Measurements from ENCODE around the gene TNC.

Gene TNC

DNA sequence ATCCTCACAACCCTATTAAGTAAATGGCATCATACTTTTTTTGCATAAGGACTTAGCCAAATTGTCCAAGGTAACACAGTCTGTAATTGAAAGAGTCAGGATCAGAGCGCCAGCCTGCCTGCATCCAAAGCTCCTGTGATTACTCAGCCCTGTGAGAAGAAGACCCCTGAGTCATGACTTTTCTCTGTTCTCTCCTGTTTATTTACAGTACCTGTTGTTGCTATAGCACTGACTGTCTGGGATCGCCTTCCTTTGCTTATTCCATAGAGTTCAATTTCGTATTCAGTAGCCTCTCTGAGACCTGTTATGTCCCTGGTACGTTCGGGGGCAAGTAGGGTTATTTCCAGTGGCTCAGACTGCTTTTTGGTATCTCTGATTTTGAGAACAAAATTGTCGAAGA is 71.8 kb downstream of the TNC start:
- DNase-seq (ENCODE audit: low read depth), result no peak

DNA sequence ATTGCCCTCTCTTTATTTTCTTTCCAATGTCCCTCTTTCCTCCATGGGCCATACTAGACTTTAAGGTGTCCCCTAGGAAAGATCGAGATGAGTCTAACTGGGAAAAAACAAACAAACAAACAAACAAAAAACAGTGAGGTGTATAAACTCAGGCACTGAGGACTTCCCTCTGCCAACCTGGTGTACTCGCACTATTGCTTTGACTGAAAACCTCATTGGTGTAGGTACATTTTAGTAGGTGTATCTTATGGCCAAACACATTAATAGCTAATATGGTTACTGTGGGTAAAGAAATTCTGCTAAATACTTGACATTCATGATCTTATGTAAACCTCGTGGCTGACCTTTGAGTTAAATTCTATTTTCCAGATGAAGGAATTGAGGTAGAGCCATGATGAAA is 74.3 kb downstream of the TNC start:
- no peak for DNase-seq (ENCODE audit: low read depth)

DNA sequence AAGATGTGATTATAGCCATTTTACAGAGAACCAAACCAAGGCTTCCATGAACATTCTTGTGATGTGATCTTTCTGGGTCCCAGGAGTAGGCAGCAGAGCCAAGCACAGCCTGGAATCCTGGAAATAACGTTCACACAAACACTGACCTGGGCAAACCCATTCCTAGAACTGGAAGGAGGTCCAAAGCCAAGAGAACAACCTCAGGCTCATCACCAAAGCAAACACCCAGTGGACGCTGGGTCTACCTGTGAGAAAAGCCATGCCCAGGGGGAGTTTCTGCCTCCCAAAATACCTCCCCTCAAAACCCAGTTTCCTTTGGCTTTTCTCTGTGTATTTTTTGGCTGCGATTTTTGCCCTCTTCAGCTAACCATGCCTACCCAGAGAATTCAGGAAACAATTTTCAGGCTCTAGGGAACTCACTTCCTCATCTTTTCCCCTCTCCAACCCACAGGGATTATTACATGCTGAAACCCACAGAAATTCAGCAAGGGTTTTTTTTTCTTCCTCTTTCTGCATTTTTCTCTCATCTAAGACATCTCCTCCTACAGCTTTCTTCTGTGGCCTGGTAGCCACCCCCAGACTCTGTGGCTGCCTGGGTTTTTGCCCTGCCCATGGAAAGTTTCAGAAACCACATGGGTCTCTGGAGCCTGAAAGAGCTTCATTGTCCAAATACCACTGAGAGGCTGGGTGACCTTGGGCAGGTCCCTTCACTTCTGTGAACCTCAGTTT is 75.0 kb downstream of the TNC start:
- DNase-seq (ENCODE audit: low read depth), result peak; percentile 72

DNA sequence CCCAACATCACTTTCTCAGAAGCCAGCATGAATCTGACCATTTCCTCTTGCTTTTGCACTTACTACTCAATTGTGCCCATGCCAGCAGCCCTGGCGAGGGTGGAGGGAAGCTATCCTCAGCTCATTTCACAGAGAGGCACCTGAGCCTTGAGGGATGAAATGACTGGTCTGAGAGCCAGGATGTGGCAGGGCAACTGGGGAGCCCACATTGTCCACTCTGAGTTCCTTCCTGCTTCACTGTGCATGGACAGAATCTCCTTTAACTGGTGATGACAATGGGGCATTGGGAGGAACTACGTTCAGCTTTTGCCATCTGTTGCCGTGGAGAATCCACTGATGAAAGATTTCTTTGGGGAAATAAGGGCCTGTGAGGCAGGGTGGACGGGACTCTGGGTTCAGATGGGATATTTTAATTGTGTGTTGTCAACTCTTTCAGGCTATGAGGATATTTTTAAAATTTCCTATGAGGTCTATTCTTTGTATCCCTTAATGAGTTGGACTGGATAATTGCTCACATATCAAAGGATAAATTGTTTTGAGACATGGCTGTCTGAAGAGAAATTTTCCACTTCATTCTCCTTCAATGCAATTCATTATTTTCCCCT is 78.3 kb downstream of the TNC start:
- no peak for DNase-seq (ENCODE audit: low read depth)

DNA sequence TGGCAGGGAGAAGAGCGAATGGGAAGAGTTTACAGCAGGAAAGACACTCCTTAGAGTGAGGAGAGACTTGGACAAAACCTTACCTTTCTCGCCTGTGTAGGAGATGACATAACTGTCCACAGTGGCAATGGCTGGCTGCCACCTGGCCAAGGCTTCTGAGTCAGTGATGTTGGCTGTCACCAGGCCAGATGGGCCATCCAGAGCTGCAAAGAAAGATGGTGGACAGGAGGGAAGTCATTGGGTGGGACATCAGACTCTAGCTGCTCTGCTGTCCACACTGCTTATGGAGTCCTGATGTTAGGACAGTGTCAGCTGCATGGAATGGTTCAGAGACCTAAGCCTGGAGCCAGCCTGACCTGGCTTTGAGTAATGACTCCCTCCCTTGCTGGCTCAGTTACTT is 79.8 kb downstream of the TNC start:
- no peak for DNase-seq (ENCODE audit: low read depth)

DNA sequence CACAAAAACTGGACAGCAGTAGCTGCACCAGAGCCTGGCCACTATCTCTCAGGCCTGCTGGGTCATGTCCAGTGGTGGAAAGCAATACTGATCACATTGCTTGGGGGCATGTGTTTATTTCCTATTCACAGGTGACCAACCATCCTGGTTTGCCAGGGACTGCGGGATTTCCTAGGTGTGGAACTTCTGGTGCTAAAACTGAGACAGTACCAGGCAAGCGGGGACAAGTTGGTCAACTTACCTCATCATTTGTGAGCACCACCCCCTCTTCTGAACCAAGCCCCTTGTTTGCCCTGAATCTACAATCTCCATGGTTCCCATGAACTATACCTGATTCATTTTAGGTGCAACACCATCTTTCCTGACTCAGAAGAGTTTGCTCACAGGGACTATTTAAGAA is 81.3 kb downstream of the TNC start:
- no peak for DNase-seq (ENCODE audit: low read depth)

DNA sequence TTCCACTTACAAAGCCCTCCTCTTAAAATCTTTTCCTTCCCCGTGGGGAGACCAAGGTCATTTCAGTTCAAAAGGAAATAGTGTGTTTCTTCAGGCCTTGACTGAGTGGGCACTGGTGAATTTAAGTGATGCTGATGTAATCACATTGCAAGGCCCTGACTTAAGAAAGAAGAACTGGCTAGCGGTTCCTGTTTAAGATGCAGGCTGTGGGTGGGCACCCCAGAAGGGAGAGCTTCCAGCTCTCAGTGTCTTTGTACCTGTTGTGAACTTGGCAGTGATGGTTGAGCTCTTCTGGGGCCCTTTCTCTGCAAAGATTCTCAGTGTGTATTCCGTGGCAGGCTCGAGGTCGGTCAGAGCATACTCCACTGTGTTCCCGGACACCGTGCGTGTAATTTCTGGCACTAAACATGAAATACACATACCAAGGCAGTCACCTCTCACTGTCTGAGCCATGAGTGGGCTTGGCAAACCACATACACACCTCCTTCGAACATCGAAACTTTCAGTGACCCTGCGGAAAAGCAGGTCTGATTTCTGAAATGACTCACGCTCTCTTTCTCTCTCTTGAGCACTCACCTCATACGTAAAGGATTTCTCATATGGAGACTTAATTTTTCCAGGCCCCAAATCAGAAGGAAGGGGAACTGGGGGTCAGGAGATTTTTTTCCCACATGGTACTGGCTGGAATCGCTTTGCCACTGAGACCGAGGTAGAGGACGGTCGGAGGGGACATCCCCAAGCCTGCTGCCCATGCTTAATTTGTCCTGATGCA is 81.9 kb downstream of the TNC start:
- DNase-seq (ENCODE audit: low read depth), result peak; percentile 91

DNA sequence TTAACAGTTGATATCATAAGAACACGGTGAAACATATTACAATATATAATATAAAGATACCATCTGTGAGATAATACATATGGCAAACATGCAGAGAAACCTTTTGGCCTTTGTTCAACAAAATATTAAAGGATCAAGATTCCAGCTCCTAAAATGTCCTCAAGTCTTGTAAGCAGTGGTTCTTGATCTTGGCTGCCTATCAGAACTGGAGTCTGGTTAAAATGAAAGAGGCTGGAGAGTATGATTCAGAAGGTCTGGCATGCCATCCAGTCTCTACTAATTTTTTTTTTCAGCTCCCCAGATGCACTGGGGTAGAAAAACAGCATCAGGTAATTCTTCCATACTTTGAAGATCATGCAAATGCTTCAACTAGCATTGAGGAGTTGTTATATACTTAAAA is 83.2 kb downstream of the TNC start:
- peak; percentile 91 for DNase-seq (ENCODE audit: low read depth)

DNA sequence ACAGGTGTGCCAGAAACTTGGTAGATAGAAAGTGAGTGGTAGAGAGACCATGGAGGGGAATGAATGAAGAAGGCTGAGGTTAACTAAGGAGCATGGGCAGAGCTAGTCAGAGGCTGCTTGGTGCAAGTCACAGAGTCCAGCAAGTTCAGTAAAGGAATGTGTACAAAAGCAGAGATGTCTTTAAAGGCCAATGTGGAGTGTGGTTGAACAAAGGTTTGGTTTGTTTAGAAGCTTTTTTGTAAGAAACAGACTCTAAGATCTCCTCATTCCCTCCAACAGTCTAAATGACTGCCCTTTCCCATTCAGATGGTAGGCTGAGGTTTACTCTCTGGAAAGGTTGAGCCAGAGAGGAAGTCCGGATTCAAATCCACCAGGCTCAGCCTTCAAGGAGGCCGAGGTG is 84.2 kb downstream of the TNC start:
- no peak for DNase-seq (ENCODE audit: low read depth)

DNA sequence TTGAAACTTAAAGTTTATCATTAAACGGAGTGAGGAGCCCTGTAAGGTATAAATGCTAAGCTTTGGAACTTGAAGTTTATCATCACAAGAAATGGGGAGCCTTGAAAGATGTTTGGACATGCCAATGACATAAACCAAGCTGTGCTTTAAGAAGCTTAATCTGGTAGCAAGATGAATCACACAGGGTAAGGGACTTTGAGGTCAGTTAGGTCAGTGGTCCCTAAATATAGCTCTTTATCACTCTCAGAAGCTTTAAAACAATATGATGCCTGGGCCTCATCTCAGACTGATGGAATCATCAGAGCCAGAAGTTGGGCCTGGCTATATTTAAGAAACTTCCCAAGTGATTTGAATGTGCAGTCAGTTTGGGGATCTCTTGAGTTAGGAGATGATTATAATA is 85.7 kb downstream of the TNC start:
- no peak for DNase-seq (ENCODE audit: low read depth)

DNA sequence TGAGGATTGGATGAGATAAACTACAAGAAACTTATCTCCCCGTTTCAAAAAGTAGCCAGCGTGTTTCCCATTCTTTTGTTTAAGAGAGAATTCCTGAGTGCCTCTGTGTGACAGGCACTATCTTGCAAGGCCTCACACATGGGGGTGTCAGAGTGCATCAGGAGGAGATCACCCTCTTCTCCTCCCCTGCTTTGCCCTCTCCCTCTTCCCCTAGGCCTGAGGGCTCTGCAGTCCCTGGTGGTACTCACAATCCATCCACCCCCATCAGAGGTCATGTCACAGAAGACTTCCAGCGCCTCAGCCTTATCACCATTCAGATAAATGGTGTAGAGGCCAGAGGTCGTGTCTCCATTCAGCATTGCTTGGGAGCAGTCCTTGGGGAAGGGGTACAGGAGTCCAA is 88.0 kb downstream of the TNC start:
- no peak for DNase-seq (ENCODE audit: low read depth)

DNA sequence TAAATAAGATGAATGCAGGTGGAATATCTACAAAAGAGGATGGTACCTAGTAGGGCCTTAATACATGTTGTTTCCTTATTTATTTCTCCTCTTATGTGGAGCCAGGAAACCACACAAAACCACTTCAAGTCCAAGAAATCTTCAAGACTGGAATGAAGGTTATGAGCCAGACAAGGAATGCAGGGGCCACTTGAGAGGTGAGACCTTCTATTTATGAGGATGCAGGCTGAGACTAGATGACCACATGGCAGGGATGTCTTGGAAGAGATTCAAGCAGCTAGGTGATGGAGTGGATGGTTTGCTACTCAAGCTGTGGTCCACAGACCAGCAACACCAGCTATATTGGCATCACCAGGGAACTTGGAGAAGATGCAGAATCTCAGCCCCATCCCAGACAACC is 92.2 kb downstream of the TNC start:
- no peak for DNase-seq (ENCODE audit: low read depth)

DNA sequence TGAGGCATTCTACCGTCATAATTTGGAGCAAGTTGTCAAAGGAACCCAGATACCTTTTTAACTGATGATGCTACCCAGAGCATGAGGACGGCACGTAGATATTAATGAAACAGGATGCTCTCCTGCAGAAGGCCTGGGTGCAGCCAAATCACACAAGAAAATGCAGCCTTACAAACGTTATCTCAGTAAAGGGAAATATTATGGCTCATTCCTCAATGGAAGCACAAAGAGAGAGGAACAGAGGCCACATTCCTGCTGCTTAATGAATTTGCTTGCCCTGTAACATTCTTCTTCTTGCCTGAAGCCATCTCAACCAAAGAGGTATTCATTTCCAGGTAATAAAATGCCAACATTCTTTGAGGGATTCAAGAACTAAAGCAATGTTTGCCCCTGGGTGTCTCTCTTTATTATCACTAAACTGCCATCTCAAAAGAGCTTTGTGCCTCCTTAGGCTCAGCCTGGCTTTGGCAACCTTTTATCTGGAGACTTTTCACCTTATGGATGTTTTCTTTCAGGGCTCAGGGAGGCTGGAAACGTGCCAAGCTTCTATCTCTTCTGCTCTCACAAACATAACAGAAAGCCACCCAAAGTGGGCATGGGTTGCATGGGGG is 92.9 kb downstream of the TNC start:
- no peak for DNase-seq (ENCODE audit: low read depth)

DNA sequence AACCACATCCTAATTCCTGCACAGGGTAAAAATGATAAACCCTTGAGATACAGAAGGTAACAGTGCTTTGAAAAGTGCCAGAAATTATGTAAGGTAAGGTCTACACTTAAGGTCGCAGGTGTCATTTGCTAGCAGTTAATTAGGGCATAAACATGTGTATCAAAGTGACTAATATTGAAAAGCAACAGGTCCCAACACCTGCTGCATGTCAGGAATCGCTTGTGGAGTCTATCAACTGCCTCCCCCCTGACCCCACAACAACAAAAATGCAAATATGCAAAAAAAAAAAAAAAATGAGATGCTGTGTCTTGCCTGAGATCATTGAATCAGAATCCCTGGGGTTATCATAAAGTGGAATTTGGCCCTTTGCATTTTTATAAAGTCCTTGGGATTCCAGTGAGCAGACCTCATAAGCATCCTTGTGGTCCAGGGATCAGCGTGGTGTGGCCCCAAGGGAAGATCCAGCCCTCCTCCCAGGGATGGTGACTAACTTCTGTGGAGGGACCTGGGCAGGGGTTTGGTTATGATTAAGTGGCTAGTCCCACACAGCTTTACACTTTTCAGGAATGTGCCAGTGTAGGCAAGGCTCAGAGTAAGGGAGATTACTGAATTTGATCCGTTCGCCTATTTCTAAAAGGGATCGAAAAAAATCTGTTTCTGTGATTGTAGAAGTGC is 95.1 kb downstream of the TNC start:
- peak; percentile 92 for DNase-seq (ENCODE audit: low read depth)

DNA sequence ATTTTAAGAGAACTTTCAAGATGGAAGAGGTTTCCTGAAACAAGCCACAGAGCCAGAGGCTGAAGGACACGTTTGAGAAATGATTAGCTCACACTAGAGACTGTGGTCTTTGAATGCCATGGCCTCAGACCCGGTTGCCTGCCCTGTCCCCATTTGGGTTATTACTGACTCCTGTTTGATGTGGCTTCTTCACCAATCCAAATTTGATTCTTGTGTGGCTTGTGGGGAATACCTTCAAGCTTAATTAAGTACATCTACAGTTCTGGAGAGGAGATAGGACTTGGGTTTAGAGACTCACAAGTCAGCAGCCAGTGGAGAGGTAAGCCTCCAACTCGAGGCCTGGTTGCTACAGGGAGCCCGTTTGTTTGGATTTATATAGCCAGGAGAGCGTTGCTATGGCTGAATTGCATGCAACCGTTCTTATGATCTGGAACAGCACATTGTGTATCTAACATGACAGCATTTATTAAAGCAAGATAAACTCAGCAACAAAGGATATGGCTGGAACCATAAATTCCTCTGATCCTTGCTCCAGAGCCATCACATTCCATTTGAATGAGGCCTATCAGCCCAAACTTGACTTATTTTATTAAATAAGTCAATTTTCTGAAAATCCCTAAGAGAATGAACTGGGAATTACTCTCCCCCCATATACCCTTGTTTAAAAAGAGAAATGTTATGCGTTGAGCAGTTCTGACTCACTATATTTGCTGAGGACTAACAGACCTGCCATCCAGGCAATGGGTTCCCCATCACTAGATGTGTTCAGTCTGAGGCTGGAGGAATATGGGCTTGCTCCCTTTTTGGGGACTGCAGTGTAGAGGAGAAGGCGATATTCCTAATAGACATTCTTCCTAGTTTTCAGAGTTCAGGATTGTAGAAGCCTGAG is 99.2 kb downstream of the TNC start:
- DNase-seq (ENCODE audit: low read depth), result peak; percentile 94

DNA sequence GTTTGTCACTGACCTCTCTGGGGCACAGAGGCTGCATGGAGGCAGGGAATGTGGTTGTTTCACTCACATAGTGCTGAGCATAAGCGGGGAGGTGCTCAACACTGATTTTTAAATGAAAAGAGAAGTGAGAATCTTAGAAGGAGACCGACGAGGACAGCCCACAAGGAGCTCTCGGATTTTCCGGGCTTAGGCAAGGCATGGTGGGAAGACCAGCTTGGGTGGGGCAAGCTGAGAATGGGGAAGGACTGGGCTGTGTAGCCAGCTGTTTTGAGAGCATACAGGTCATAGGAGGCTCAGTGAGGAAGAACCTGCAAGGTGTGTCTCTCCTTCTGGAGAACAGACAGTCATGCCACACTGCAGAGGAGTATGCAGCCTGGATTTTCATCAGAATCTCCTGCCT is 101.6 kb downstream of the TNC start:
- no peak for DNase-seq (ENCODE audit: low read depth)

DNA sequence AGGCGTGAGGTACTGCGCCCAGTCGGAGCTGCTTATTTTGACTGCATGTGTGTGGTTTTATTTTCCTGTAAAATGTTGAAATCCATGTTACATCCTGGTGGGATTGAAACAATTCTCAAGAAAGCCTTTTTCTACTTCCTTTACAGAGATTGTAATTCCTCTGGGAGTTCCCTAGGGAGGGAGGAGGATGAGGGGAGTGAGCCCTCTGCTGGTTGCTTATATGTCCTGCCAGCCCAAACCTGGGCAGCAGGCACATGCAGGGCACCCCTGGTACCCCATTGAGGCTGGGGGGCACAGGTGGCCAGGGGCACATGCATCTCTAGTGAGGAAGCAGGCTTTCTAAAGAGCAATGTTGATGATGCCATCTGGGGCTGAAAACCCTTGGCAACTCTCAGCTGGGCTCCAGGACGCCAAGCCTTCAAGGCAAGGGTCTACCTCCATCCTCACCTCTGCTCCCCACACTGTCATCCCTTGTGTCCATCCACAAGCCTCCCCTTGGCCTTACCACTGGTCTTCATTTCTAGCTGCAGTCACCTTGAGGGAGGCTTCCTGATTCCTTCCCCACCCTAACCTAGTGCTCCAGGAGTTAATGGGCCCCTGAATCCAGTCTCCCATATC is 102.8 kb downstream of the TNC start:
- DNase-seq (ENCODE audit: low read depth), result peak; percentile 59

DNA sequence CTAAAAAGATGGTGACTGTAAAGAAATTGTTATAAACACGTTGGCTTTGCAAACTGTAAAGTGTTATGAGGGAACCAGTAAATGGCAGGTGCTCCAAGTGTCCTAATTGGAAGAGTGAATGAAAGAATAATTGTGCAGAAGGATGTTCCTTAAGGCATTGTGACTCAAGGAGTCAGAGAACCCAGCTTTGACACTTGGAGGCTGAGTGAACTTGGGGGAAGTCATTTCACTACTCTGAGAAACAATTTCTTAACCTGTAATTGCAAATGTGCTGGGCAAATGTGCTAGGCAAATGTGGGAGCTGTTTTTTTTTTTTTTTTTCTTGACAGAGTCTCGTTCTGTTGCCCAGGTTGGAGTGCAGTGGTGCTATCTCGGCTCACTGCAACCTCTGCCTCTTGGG is 103.5 kb downstream of the TNC start:
- DNase-seq (ENCODE audit: low read depth), result no peak

DNA sequence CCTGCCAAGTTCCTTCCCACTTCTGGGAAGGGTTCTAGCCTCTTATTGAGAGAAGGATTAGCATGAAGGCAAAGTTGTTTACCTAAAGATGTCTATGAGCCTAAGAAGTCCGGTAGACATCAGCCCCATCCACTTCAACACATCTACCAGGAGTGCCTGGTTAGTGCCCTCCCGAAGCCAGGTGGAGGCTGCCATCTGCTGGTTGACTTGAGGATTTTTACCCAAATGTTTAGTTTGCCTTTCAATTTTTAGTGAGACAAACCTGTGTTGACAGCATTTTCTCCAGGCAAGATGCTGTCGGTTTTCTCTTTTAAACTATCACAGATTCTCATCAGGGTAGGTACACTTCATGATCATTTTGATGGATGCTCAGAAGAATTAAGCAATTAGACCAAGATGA is 104.0 kb downstream of the TNC start:
- DNase-seq (ENCODE audit: low read depth), result peak; percentile 74

DNA sequence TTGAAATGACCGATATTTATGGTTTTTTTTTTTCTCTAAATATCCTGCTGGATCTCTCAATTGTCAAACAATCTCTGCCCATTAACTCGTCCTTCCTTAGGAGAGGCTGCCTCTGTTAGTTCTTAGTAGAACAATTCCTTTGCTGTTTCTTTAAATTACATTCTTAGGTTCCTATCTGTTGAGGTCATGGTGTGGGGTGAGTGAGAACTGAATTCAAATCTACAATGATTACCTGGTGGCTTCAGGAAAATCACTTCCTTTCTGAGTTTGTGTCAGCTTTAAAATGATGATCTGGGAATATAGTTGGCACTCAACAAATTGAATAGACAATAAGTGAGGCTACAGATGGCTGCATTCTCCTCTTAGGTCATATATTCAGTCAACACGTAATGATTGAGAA is 105.5 kb downstream of the TNC start:
- DNase-seq (ENCODE audit: low read depth), result no peak

DNA sequence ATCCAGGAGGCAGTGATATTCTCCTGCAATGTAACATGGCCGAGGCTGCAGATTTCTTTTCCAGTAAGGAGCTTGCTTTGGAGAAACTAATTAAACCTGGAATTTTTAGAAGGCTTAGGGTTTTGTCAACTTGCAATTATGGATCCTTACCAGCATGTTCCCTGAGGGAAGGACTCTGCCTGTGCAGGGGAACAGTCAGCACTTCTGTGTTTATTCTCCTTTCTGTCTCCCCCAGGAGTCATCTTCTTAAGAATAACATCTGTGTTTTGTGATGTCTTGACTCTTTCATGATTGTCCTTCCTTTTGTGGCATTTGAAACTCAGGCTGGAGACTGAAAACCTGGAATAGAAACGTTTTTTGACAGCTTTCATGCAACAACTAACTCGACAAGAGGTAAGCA is 107.1 kb downstream of the TNC start:
- no peak for DNase-seq (ENCODE audit: low read depth)
